ENCODE data around the gene CAPN1. TPM values are rescaled to one million over a fixed set of nuclear protein-coding genes. Genes with fewer than 3 reads are reported as not detected.
"Not testable (repeated sequence)": the region's sequence is repeated elsewhere in the genome, so short reads cannot be mapped to it uniquely, and the experiment has no call there.

Gene CAPN1
- total and polyA plus RNA-seq, 2 donors (not counting 1 experiment from before 2014, with no cell fraction given) = 192 to 202 TPM

- Histone ChIP-seq H4K20me1 (ENCODE audit: control insufficient read depth, insufficient read depth, low read length, poor library complexity, severe bottlenecking) (no peaks in the 10 kb centered on the region), H3K4me1 (ENCODE audit: control insufficient read depth in 2 of 2, insufficient read depth in 2 of 2, low read length in 2 of 2) (no peaks in the 10 kb centered on the region), H2AFZ (ENCODE audit: insufficient read depth, low read depth, low read length, poor library complexity, severe bottlenecking) (no peak overlapping the region), H3K4me3 (ENCODE audit: control extremely low read depth in 1 of 5, extremely low read depth in 1 of 5, insufficient read depth in 1 of 5, low read depth in 2 of 5, low read length in 4 of 5) (no peak overlapping the region), H3K9ac (ENCODE audit: low read length) (no peak overlapping the region), H3K27ac (ENCODE audit: low read length in 2 of 2) (no peak overlapping the region), H3K79me2 (ENCODE audit: control insufficient read depth, insufficient read depth, low read length) (no peaks in the 10 kb centered on the region), H3K36me3 (replicated peaks in 1 of 2; ENCODE audit: control extremely low read depth in 1 of 2, control insufficient read depth in 1 of 2, extremely low read depth in 1 of 2, insufficient read depth in 2 of 2, low read length in 1 of 2) (no peaks in the 10 kb centered on the region), H3K9me3 (ENCODE audit: control extremely low read depth in 1 of 3, control insufficient read depth in 2 of 3, insufficient read depth in 1 of 3, low read length in 2 of 3) (peaks cover 0 to 16% (median 5%) of the 10 kb centered on the region in 3 donors), H3K4me2 (replicated peaks; ENCODE audit: low read depth, low read length, poor library complexity, severe bottlenecking) (no peak overlapping the region), H3K27me3 (replicated peaks in 1 of 4; ENCODE audit: control extremely low read depth in 1 of 4, control insufficient read depth in 3 of 4, insufficient read depth in 4 of 4, low read length in 3 of 4) (no peaks in the 10 kb centered on the region)
- ChIA-PET CTCF (interaction anchor here (1.4 kb wide), 1 partner anchor 74 kb away, joined by 4 read pairs; no protein-coding TSS in a partner anchor), POLR2A (no interaction called here)
- WGBS (ENCODE audit: insufficient coverage) = 60% methylated on average over 1 of the region's 6 CpGs
- intact Hi-C loops (cut with micrococcal nuclease) = no loop called here
- no peaks in the 10 kb centered on the region for H3K27me3 Mint-ChIP-seq
- H3K4me1 Mint-ChIP-seq = no peaks in the 10 kb centered on the region
- no peak overlapping the region for H3K27ac Mint-ChIP-seq
- no peak for DNase-seq
- peaks cover 4% of the 10 kb centered on the region for H3K9me3 Mint-ChIP-seq (ENCODE audit: insufficient read depth)
- no peak overlapping the region for H3K4me3 Mint-ChIP-seq
- ATAC-seq (ENCODE audit: low read depth) = no peak
- TF ChIP-seq CTCF (IDR thresholded peaks at IDR 0.05) (no peak), EZH2 (IDR thresholded peaks at IDR 0.05; ENCODE audit: borderline replicate concordance, insufficient read depth, low read depth, low read length, poor library complexity, severe bottlenecking) (no peak)
These were observed 60.7 kb downstream of the CAPN1 start for GRCh38 chr11:65242389-65242788.

GRCh38 chr11:65243797-65244196 lies 62.1 kb downstream of the CAPN1 start:
- Histone ChIP-seq H4K20me1 (ENCODE audit: control insufficient read depth, insufficient read depth, low read length, poor library complexity, severe bottlenecking) (no peaks in the 10 kb centered on the region), H3K4me3 (ENCODE audit: control extremely low read depth in 1 of 5, extremely low read depth in 1 of 5, insufficient read depth in 1 of 5, low read depth in 2 of 5, low read length in 4 of 5) (no peak overlapping the region), H2AFZ (ENCODE audit: insufficient read depth, low read depth, low read length, poor library complexity, severe bottlenecking) (no peak overlapping the region), H3K79me2 (ENCODE audit: control insufficient read depth, insufficient read depth, low read length) (no peaks in the 10 kb centered on the region), H3K4me2 (replicated peaks; ENCODE audit: low read depth, low read length, poor library complexity, severe bottlenecking) (no peak overlapping the region), H3K9ac (ENCODE audit: low read length) (no peak overlapping the region), H3K9me3 (ENCODE audit: control extremely low read depth in 1 of 3, control insufficient read depth in 2 of 3, insufficient read depth in 1 of 3, low read length in 2 of 3) (peaks cover 0 to 16% (median 5%) of the 10 kb centered on the region in 3 donors), H3K27me3 (replicated peaks in 1 of 4; ENCODE audit: control extremely low read depth in 1 of 4, control insufficient read depth in 3 of 4, insufficient read depth in 4 of 4, low read length in 3 of 4) (no peaks in the 10 kb centered on the region), H3K27ac (ENCODE audit: low read length in 2 of 2) (no peak overlapping the region), H3K4me1 (ENCODE audit: control insufficient read depth in 2 of 2, insufficient read depth in 2 of 2, low read length in 2 of 2) (no peaks in the 10 kb centered on the region), H3K36me3 (replicated peaks in 1 of 2; ENCODE audit: control extremely low read depth in 1 of 2, control insufficient read depth in 1 of 2, extremely low read depth in 1 of 2, insufficient read depth in 2 of 2, low read length in 1 of 2) (no peaks in the 10 kb centered on the region)
- ChIA-PET POLR2A (interaction anchor here (0.6 kb wide), 1 partner anchor 78 kb away, joined by 3 read pairs; no protein-coding TSS in a partner anchor), CTCF (interaction anchor here (0.7 to 1.4 kb wide), 3 partner anchors 18 to 72 kb away, joined by 3 to 7 read pairs (median 4); no protein-coding TSS in a partner anchor)
- intact Hi-C loops (cut with micrococcal nuclease) = no loop called here
- ATAC-seq (ENCODE audit: low read depth) (no peak), DNase-seq (no peak)
- WGBS (ENCODE audit: insufficient coverage) = 93% methylated on average over 2 of the region's 4 CpGs
- Mint-ChIP-seq H3K4me3 (no peak overlapping the region), H3K9me3 (ENCODE audit: insufficient read depth) (peaks cover 4% of the 10 kb centered on the region), H3K27me3 (no peaks in the 10 kb centered on the region), H3K27ac (no peak overlapping the region), H3K4me1 (no peaks in the 10 kb centered on the region)
- TF ChIP-seq CTCF (IDR thresholded peaks at IDR 0.05) (no peak), EZH2 (IDR thresholded peaks at IDR 0.05; ENCODE audit: borderline replicate concordance, insufficient read depth, low read depth, low read length, poor library complexity, severe bottlenecking) (no peak)

- intact Hi-C loops (cut with micrococcal nuclease); H3K27ac Mint-ChIP-seq: not testable (repeated sequence)
These were observed 63.3 kb downstream of the CAPN1 start for GRCh38 chr11:65245046-65245445.

More at GRCh38 chr11:65245046-65245445, 63.3 kb downstream of the CAPN1 start:
- peaks cover 0 to 16% (median 5%) of the 10 kb centered on the region in 3 donors for H3K9me3 ChIP-seq (ENCODE audit: control extremely low read depth in 1 of 3, control insufficient read depth in 2 of 3, insufficient read depth in 1 of 3, low read length in 2 of 3)
- H3K4me3 Mint-ChIP-seq; H3K4me3 ChIP-seq (ENCODE audit: control extremely low read depth in 1 of 5, extremely low read depth in 1 of 5, insufficient read depth in 1 of 5, low read depth in 2 of 5, low read length in 4 of 5); CTCF ChIA-PET; H4K20me1 ChIP-seq (ENCODE audit: control insufficient read depth, insufficient read depth, low read length, poor library complexity, severe bottlenecking); H3K4me1 ChIP-seq (ENCODE audit: control insufficient read depth in 2 of 2, insufficient read depth in 2 of 2, low read length in 2 of 2); H3K27me3 ChIP-seq (replicated peaks in 1 of 4; ENCODE audit: control extremely low read depth in 1 of 4, control insufficient read depth in 3 of 4, insufficient read depth in 4 of 4, low read length in 3 of 4); H3K27ac ChIP-seq (ENCODE audit: low read length in 2 of 2); POLR2A ChIA-PET; H3K36me3 ChIP-seq (replicated peaks in 1 of 2; ENCODE audit: control extremely low read depth in 1 of 2, control insufficient read depth in 1 of 2, extremely low read depth in 1 of 2, insufficient read depth in 2 of 2, low read length in 1 of 2); H3K79me2 ChIP-seq (ENCODE audit: control insufficient read depth, insufficient read depth, low read length); H2AFZ ChIP-seq (ENCODE audit: insufficient read depth, low read depth, low read length, poor library complexity, severe bottlenecking); H3K4me1 Mint-ChIP-seq; H3K9me3 Mint-ChIP-seq (ENCODE audit: insufficient read depth); H3K27me3 Mint-ChIP-seq; H3K9ac ChIP-seq (ENCODE audit: low read length); ATAC-seq (ENCODE audit: low read depth); DNase-seq; H3K4me2 ChIP-seq (replicated peaks; ENCODE audit: low read depth, low read length, poor library complexity, severe bottlenecking): not testable (repeated sequence)
- 100% methylated on average over 2 of the region's 8 CpGs for WGBS (ENCODE audit: insufficient coverage)
